HEK293 (cell line): Measurements from ENCODE around the gene ATXN7.
A peak's percentile ranks its signal among the peaks of the same experiment; 100 is the strongest.

ENCODE experiments used
- CTCF ChIA-PET: fragments of 350-600 bp; formaldehyde crosslinking; extraction: SDS; loops from one replicate; lab custom pipeline; 2021; ENCODE audit warnings: antibody characterized with exemption; lab: Yijun Ruan, JAX
- POLR2A ChIA-PET: fragments of 300-600 bp; formaldehyde crosslinking; extraction: SDS; loops from one replicate; lab custom pipeline; 2020; ENCODE audit warnings: antibody characterized with exemption, inconsistent platforms; lab: Yijun Ruan, JAX
- H3K27ac ChIP-seq: fragments of 200-500 bp; sonication (Bioruptor generic); 2 replicates; pipeline ENCODE4 v1.5.1; 2014; ENCODE audit warnings: low read depth, low read length, control low read depth, inconsistent platforms; ENCODE audit errors: extremely low read depth
- H3K36me3 ChIP-seq, 2 experiments: fragments of 200-500 bp in 1 of 2; sonication (Bioruptor generic) in 1 of 2; 1 replicate in 1 of 2; 2 replicates in 1 of 2; pipeline ENCODE4 v1.5.1; 2014 to 2017; ENCODE audit warnings: inconsistent platforms in 2 of 2, low read length in 2 of 2; ENCODE audit not compliant: control insufficient read depth in 2 of 2, insufficient read depth in 1 of 2
- H3K4me1 ChIP-seq: fragments of 200-500 bp; sonication (Bioruptor generic); 2 replicates; pipeline ENCODE4 v1.5.1; 2014; ENCODE audit warnings: mild to moderate bottlenecking, low read length, inconsistent platforms; ENCODE audit not compliant: control insufficient read depth, insufficient read depth
- H3K4me3 ChIP-seq: 2 replicates; pipeline ENCODE4 v1.5.1; 2011; ENCODE audit warnings: low read depth, mild to moderate bottlenecking, control low read depth, low read length, moderate library complexity
- H3K9me3 ChIP-seq: fragments of 200-500 bp; sonication (Bioruptor generic); 2 replicates; pipeline ENCODE4 v1.5.1; 2014; ENCODE audit warnings: low read depth, low read length, inconsistent platforms; ENCODE audit not compliant: control insufficient read depth, insufficient read depth
- KLF8 ChIP-seq: fragments of 450-650 bp; formaldehyde crosslinking; IDR thresholded peaks from 2 replicates; pipeline ENCODE4 v1.5.1; 2016; ENCODE audit warnings: missing biosample characterization, missing genetic modification characterization
- PATZ1 ChIP-seq: fragments of 450-650 bp; formaldehyde crosslinking; IDR thresholded peaks from 2 replicates; pipeline ENCODE4 v1.5.1; 2016; ENCODE audit warnings: missing biosample characterization, missing genetic modification characterization
- REST ChIP-seq: fragments of 450-650 bp; formaldehyde crosslinking; IDR thresholded peaks from 2 replicates; pipeline ENCODE4 v1.5.1; 2016; ENCODE audit warnings: missing biosample characterization, missing genetic modification characterization
- SP7 ChIP-seq: fragments of 450-650 bp; formaldehyde crosslinking; IDR thresholded peaks from 2 replicates; pipeline ENCODE4 v1.5.1; 2016; ENCODE audit warnings: missing biosample characterization, missing genetic modification characterization
- ZBTB20 ChIP-seq: fragments of 450-650 bp; formaldehyde crosslinking; IDR thresholded peaks from 2 replicates; pipeline ENCODE4 v1.5.1; 2016; ENCODE audit warnings: missing biosample characterization, missing genetic modification characterization
- ZBTB8A ChIP-seq: fragments of 450-650 bp; formaldehyde crosslinking; IDR thresholded peaks from 2 replicates; pipeline ENCODE4 v1.5.1; 2016; ENCODE audit warnings: missing biosample characterization, missing genetic modification characterization
- ZIC2 ChIP-seq: fragments of 450-650 bp; formaldehyde crosslinking; IDR thresholded peaks from 2 replicates; pipeline ENCODE4 v1.5.1; 2016; ENCODE audit warnings: missing biosample characterization, missing genetic modification characterization
- ZNF274 ChIP-seq, 2 experiments: fragments of 200-500 bp in 1 of 2; fragments of 450-650 bp in 1 of 2; sonication (Bioruptor generic) in 1 of 2; formaldehyde crosslinking in 1 of 2; IDR thresholded peaks; 2 replicates each; pipeline versions ENCODE4 v1.5.1 to v1.6.1; 2014 to 2016; ENCODE audit warnings: borderline replicate concordance in 1 of 2, inconsistent platforms in 1 of 2, low read length in 1 of 2, missing biosample characterization in 1 of 2, missing genetic modification characterization in 1 of 2
- ZNF280D ChIP-seq: fragments of 450-650 bp; formaldehyde crosslinking; IDR thresholded peaks from 2 replicates; pipeline ENCODE4 v1.5.1; 2016; ENCODE audit warnings: missing biosample characterization, missing genetic modification characterization
- ZNF292 ChIP-seq: fragments of 450-650 bp; formaldehyde crosslinking; IDR thresholded peaks from 2 replicates; pipeline ENCODE4 v1.5.1; 2016; ENCODE audit warnings: low read depth, missing biosample characterization, missing genetic modification characterization, borderline replicate concordance
- ZNF324 ChIP-seq: fragments of 450-650 bp; formaldehyde crosslinking; IDR thresholded peaks from 2 replicates; pipeline ENCODE4 v1.5.1; 2016; ENCODE audit warnings: missing biosample characterization, missing genetic modification characterization
- ZNF335 ChIP-seq: fragments of 450-650 bp; formaldehyde crosslinking; conservative IDR thresholded peaks from 2 replicates; pipeline ENCODE4 v1.5.1; 2016; ENCODE audit warnings: missing biosample characterization, missing genetic modification characterization
- ZNF350 ChIP-seq: fragments of 450-650 bp; formaldehyde crosslinking; IDR thresholded peaks from 2 replicates; pipeline ENCODE4 v1.5.0; 2017; ENCODE audit warnings: missing biosample characterization, mild to moderate bottlenecking, missing genetic modification characterization
- ZNF354C ChIP-seq: fragments of 450-650 bp; formaldehyde crosslinking; IDR thresholded peaks from 2 replicates; pipeline ENCODE4 v1.5.1; 2016; ENCODE audit warnings: missing biosample characterization, missing genetic modification characterization, low read depth, borderline replicate concordance
- ZNF561 ChIP-seq: fragments of 450-650 bp; IDR thresholded peaks from 2 replicates; pipeline ENCODE4 v1.5.1; 2018; ENCODE audit warnings: missing biosample characterization, missing genetic modification characterization, borderline replicate concordance
- ZNF623 ChIP-seq: fragments of 450-650 bp; formaldehyde crosslinking; IDR thresholded peaks from 2 replicates; pipeline ENCODE4 v1.5.1; 2016; ENCODE audit warnings: missing biosample characterization, missing genetic modification characterization
- TF ChIP-seq, protein P1 (sequence below): fragments of 450-650 bp; formaldehyde crosslinking; IDR thresholded peaks from 2 replicates; pipeline ENCODE4 v1.5.1; 2017; ENCODE audit warnings: missing biosample characterization, missing genetic modification characterization
- TF ChIP-seq, protein P2 (sequence below): fragments of 450-650 bp; formaldehyde crosslinking; IDR thresholded peaks from 2 replicates; pipeline ENCODE4 v1.5.1; 2017; ENCODE audit warnings: missing biosample characterization, missing genetic modification characterization
- TF ChIP-seq, protein P3 (sequence below): fragments of 450-650 bp; formaldehyde crosslinking; IDR thresholded peaks from 2 replicates; pipeline ENCODE4 v1.5.1; 2016; ENCODE audit warnings: missing biosample characterization, missing genetic modification characterization

The ATXN7 gene

DNA sequence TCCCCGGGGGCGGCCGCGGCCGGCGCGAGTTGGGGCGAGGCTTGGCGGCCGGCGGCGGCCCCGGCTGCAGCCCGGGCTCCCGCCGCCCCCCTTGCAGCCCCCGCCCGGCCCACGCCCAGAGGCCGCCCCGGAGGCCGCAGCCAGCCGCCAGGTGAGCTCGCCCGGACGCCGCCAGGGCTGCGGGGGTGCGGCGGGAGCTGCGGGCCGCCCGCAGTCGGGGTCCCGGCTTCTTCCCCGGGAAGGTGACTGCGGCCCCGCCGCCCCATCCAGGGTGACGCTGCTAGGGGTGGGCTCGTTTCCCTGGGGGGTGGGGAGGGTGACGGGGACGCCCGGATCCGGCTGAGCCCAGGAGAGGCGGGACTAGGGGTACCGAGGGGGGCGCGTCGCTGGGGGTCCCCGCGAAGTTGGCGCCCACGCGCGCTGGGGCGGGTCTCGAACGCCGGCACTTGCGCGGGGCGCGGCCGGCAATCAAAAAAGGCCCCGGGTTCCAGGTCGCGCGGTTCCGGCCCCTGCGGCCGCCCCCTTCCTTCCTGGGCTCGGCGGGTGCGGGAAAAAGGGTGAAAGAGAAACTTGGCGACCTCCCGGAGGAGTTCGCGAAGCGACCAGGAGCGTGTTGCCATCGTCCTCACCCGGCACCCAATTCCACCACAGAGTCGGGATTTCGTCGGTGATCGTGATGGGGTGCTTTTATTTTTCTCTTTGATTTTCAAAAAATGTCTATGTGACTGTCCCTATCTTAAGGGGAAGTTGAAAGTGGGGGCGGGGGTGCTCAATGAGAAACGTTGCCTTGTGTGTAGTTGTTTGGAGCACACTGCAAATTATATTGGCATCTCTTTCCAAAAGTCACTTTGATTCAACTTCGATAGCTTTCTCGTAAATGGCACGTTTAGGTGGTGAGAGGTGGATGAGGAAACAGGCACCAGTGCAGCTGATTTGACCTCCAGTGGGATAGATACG lies 619 bp downstream of the ATXN7 start:
- Histone ChIP-seq H3K4me3 (peak overlapping the region; percentile 96), H3K9me3 (no peaks in the 10 kb centered on the region), H3K4me1 (no peaks in the 10 kb centered on the region; the same call in 1 of the 2 replicates), H3K27ac (peak overlapping the region; percentile 53; the same call in 1 of the 2 replicates), H3K36me3 (peaks cover 0 to 4% of the 10 kb centered on the region in 2 experiments; a peak in 1 of 3 replicates)
- POLR2A ChIA-PET, result interaction anchor here (0.7 to 0.9 kb wide), 3 partner anchors 12 to 48 kb away, joined by 3 to 5 read pairs (median 5); partner anchors contain the start of gene SCAANT1
- CTCF ChIA-PET, result interaction anchor here (0.6 kb wide), 1 partner anchor 13 kb away, joined by 3 read pairs; no protein-coding TSS in a partner anchor
- TF ChIP-seq PATZ1 (tag by site-specific recombination) (peak; percentile 38; the same call in 1 of the 2 replicates), ZNF280D (tag by site-specific recombination) (no peak), KLF8 (peak; percentile 27; the same call in 1 of the 2 replicates), REST (no peak), ZBTB8A (tag by site-specific recombination) (peak; percentile 80), ZNF354C (tag by site-specific recombination) (no peak), ZNF324 (tag by site-specific recombination) (no peak), ZNF274 (IDR thresholded peaks at IDR 0.05; ENCODE audit: low read length) (no peak), ZNF274 (tag by site-specific recombination; IDR thresholded peaks at IDR 0.05; ENCODE audit: borderline replicate concordance) (no peak), ZIC2 (tag by site-specific recombination) (peak; percentile 37), ZNF561 (tag by site-specific recombination) (no peak), ZNF335 (tag by site-specific recombination) (peak; percentile 66), ZNF623 (no peak), ZNF350 (tag by site-specific recombination) (no peak), SP7 (tag by site-specific recombination) (no peak), ZBTB20 (tag by site-specific recombination) (peak; percentile 82; the same call in 1 of the 2 replicates), ZNF292 (tag by site-specific recombination) (no peak)
- TF ChIP-seq, protein P1, sequence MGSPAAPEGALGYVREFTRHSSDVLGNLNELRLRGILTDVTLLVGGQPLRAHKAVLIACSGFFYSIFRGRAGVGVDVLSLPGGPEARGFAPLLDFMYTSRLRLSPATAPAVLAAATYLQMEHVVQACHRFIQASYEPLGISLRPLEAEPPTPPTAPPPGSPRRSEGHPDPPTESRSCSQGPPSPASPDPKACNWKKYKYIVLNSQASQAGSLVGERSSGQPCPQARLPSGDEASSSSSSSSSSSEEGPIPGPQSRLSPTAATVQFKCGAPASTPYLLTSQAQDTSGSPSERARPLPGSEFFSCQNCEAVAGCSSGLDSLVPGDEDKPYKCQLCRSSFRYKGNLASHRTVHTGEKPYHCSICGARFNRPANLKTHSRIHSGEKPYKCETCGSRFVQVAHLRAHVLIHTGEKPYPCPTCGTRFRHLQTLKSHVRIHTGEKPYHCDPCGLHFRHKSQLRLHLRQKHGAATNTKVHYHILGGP, result no peak
- TF ChIP-seq, protein P2, sequence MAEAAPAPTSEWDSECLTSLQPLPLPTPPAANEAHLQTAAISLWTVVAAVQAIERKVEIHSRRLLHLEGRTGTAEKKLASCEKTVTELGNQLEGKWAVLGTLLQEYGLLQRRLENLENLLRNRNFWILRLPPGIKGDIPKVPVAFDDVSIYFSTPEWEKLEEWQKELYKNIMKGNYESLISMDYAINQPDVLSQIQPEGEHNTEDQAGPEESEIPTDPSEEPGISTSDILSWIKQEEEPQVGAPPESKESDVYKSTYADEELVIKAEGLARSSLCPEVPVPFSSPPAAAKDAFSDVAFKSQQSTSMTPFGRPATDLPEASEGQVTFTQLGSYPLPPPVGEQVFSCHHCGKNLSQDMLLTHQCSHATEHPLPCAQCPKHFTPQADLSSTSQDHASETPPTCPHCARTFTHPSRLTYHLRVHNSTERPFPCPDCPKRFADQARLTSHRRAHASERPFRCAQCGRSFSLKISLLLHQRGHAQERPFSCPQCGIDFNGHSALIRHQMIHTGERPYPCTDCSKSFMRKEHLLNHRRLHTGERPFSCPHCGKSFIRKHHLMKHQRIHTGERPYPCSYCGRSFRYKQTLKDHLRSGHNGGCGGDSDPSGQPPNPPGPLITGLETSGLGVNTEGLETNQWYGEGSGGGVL, result peak; percentile 68; the same call in 1 of the 2 replicates
- TF ChIP-seq, protein P3, sequence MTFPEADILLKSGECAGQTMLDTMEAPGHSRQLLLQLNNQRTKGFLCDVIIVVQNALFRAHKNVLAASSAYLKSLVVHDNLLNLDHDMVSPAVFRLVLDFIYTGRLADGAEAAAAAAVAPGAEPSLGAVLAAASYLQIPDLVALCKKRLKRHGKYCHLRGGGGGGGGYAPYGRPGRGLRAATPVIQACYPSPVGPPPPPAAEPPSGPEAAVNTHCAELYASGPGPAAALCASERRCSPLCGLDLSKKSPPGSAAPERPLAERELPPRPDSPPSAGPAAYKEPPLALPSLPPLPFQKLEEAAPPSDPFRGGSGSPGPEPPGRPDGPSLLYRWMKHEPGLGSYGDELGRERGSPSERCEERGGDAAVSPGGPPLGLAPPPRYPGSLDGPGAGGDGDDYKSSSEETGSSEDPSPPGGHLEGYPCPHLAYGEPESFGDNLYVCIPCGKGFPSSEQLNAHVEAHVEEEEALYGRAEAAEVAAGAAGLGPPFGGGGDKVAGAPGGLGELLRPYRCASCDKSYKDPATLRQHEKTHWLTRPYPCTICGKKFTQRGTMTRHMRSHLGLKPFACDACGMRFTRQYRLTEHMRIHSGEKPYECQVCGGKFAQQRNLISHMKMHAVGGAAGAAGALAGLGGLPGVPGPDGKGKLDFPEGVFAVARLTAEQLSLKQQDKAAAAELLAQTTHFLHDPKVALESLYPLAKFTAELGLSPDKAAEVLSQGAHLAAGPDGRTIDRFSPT, result no peak
